H1 (cell line): ENCODE data around the gene ISCA2. TPM values are rescaled to one million over a fixed set of nuclear protein-coding genes. Genes with fewer than 3 reads are reported as not detected.

Experiments
- CTCF ChIA-PET: fragments of 300-600 bp; sonication (Branson Sonifier 250); formaldehyde crosslinking; loops from one replicate; lab custom pipeline; 2021; ENCODE audit not compliant: partially characterized antibody; lab: Charles Lee
- POLR2A ChIA-PET: fragments of 300-600 bp; sonication (Branson Sonifier 250); formaldehyde crosslinking; loops from one replicate; lab custom pipeline; 2021; ENCODE audit warnings: inconsistent platforms; ENCODE audit not compliant: partially characterized antibody; lab: Charles Lee
- DNase-seq, 2 experiments: peaks; one replicate each; pipeline versions ENCODE4 v3.0.0 to v3.0.0-alpha.2; 2010 to 2022; ENCODE audit warnings: low spot score in 2 of 2, low read depth in 1 of 2, mixed read lengths in 1 of 2
- FAIRE-seq: peaks from 2 replicates; lab custom pipeline; 2011; peaks lifted over from hg19 to GRCh38; lab: Jason Lieb, UNC
- H2AFZ ChIP-seq: 2 replicates; pipeline ENCODE4 v1.8.1; 2012; ENCODE audit warnings: low read length, inconsistent platforms
- H2AK5ac ChIP-seq: 2 replicates; pipeline ENCODE4 v1.6.1; 2013; ENCODE audit warnings: low read depth, low read length
- H2BK120ac ChIP-seq: replicated peaks from 2 replicates; pipeline ENCODE3; 2013; ENCODE audit warnings: low read depth, low read length, inconsistent platforms
- H2BK12ac ChIP-seq: 2 replicates; pipeline ENCODE4 v1.6.1; 2013; ENCODE audit warnings: low read depth, low read length
- H2BK15ac ChIP-seq: 2 replicates; pipeline ENCODE4 v1.6.1; 2013; ENCODE audit warnings: low read length
- H2BK20ac ChIP-seq: 2 replicates; pipeline ENCODE4 v1.6.1; 2013; ENCODE audit warnings: low read length
- H2BK5ac ChIP-seq: 2 replicates; pipeline ENCODE4 v1.6.1; 2013; ENCODE audit warnings: low read depth, low read length
- H3K14ac ChIP-seq: 2 replicates; pipeline ENCODE4 v1.6.1; 2013; ENCODE audit warnings: inconsistent platforms; ENCODE audit not compliant: insufficient read length
- H3K18ac ChIP-seq: 2 replicates; pipeline ENCODE4 v1.6.1; 2013; ENCODE audit warnings: low read length; ENCODE audit errors: extremely low read depth
- H3K23ac ChIP-seq: 2 replicates; pipeline ENCODE4 v1.6.1; 2013; ENCODE audit warnings: inconsistent platforms; ENCODE audit not compliant: insufficient read length
- H3K23me2 ChIP-seq: 2 replicates; pipeline ENCODE4 v1.6.1; 2013; ENCODE audit warnings: low read depth, low read length
- H3K27ac ChIP-seq: 2 replicates; pipeline ENCODE4 v1.6.1; 2011; ENCODE audit warnings: low read depth, low read length, inconsistent platforms
- H3K27me3 ChIP-seq, 4 experiments: replicated peaks in 1 of 4; 1 replicate in 1 of 4; 2 replicates in 3 of 4; pipeline versions ENCODE4 v1.6.1 to v1.8.1; 2011 to 2013; ENCODE audit warnings: low read length in 3 of 4, mild to moderate bottlenecking in 3 of 4, inconsistent platforms in 2 of 4, mixed read lengths in 2 of 4, moderate library complexity in 1 of 4; ENCODE audit not compliant: control insufficient read depth in 3 of 4, insufficient read depth in 3 of 4; ENCODE audit errors: extremely low read depth in 1 of 4
- H3K36me3 ChIP-seq, 4 experiments: 2 replicates each; pipeline versions ENCODE4 v1.6.1 to v1.8.1; 2011 to 2013; ENCODE audit warnings: mild to moderate bottlenecking in 4 of 4, low read length in 3 of 4, moderate library complexity in 2 of 4, control low read depth in 1 of 4, inconsistent platforms in 1 of 4; ENCODE audit not compliant: insufficient read depth in 4 of 4, control insufficient read depth in 2 of 4
- H3K4ac ChIP-seq: replicated peaks from 2 replicates; pipeline ENCODE3; 2013; ENCODE audit warnings: low read length, low read depth, mixed read lengths, inconsistent platforms; ENCODE audit not compliant: insufficient read length
- H3K4me1 ChIP-seq, 4 experiments: replicated peaks in 1 of 4; 1 replicate in 1 of 4; 2 replicates in 3 of 4; pipeline versions ENCODE4 v1.6.1 to v1.8.1; 2011 to 2013; ENCODE audit warnings: low read length in 3 of 4, inconsistent platforms in 2 of 4, mixed read lengths in 1 of 4; ENCODE audit not compliant: insufficient read depth in 4 of 4, control insufficient read depth in 3 of 4
- H3K4me2 ChIP-seq, 2 experiments: 2 replicates each; pipeline versions ENCODE4 v1.6.1 to v1.8.1; 2011 to 2013; ENCODE audit warnings: low read depth in 2 of 2, low read length in 2 of 2, control low read depth in 1 of 2, inconsistent platforms in 1 of 2, mild to moderate bottlenecking in 1 of 2; ENCODE audit not compliant: insufficient read depth in 1 of 2
- H3K4me3 ChIP-seq, 4 experiments: fragments of 200-600, 300-600 bp in 1 of 4; sonication (generic), shearing (Covaris generic), sonication (Bioruptor Twin) in 1 of 4; 2 replicates each; pipeline versions ENCODE4 v1.5.1 to v1.8.1; 2011 to 2016; ENCODE audit warnings: low read length in 4 of 4, low read depth in 3 of 4, control low read depth in 2 of 4, inconsistent platforms in 2 of 4, mild to moderate bottlenecking in 2 of 4, mixed read lengths in 1 of 4, moderate library complexity in 1 of 4; ENCODE audit not compliant: insufficient read depth in 2 of 4; ENCODE audit errors: extremely low read depth in 1 of 4
- H3K56ac ChIP-seq: replicated peaks from 2 replicates; pipeline ENCODE3; 2013; ENCODE audit warnings: low read depth, mild to moderate bottlenecking, mixed read lengths, low read length, inconsistent platforms; ENCODE audit not compliant: insufficient read length
- H3K79me1 ChIP-seq: 2 replicates; pipeline ENCODE4 v1.6.1; 2013; ENCODE audit warnings: low read depth, low read length, control low read depth
- H3K79me2 ChIP-seq, 2 experiments: 2 replicates each; pipeline versions ENCODE4 v1.6.1 to v1.8.1; 2012 to 2013; ENCODE audit warnings: low read length in 2 of 2, mild to moderate bottlenecking in 2 of 2, inconsistent platforms in 1 of 2; ENCODE audit not compliant: insufficient read depth in 2 of 2, control insufficient read depth in 1 of 2
- H3K9ac ChIP-seq, 4 experiments: replicated peaks in 1 of 4; 1 replicate in 1 of 4; 2 replicates in 3 of 4; pipeline versions ENCODE4 v1.6.1 to v1.8.1; 2011 to 2013; ENCODE audit warnings: low read depth in 3 of 4, low read length in 3 of 4, control low read depth in 2 of 4, mild to moderate bottlenecking in 2 of 4, moderate library complexity in 2 of 4, inconsistent platforms in 1 of 4; ENCODE audit errors: extremely low read depth in 1 of 4
- H3K9me3 ChIP-seq, 2 experiments: 2 replicates each; pipeline versions ENCODE4 v1.6.1 to v1.8.1; 2012 to 2013; ENCODE audit warnings: mild to moderate bottlenecking in 2 of 2, moderate library complexity in 2 of 2, control low read depth in 1 of 2, inconsistent platforms in 1 of 2, low read depth in 1 of 2, low read length in 1 of 2, mixed read lengths in 1 of 2; ENCODE audit not compliant: insufficient read depth in 2 of 2
- H4K20me1 ChIP-seq, 2 experiments: replicated peaks in 1 of 2; 2 replicates each; pipeline versions ENCODE3 to v1.8.1; 2011 to 2013; ENCODE audit warnings: inconsistent platforms in 2 of 2, low read length in 2 of 2, mild to moderate bottlenecking in 1 of 2; ENCODE audit not compliant: insufficient read depth in 2 of 2, control insufficient read depth in 1 of 2
- H4K5ac ChIP-seq: 2 replicates; pipeline ENCODE4 v1.6.1; 2013; ENCODE audit warnings: low read length, low read depth, mixed read lengths, inconsistent platforms; ENCODE audit not compliant: insufficient read length
- H4K8ac ChIP-seq: 2 replicates; pipeline ENCODE4 v1.8.0; 2013; ENCODE audit warnings: mild to moderate bottlenecking, moderate library complexity, low read length, inconsistent platforms; ENCODE audit not compliant: insufficient read depth; ENCODE audit errors: extremely low read depth
- H4K91ac ChIP-seq: replicated peaks from 2 replicates; pipeline ENCODE3; 2013; ENCODE audit warnings: low read length, mixed read lengths, inconsistent platforms; ENCODE audit not compliant: insufficient read length
- CHD1 ChIP-seq: IDR thresholded peaks from 2 replicates; pipeline ENCODE4 v1.6.1; 2012; ENCODE audit warnings: low read depth, low read length, improper control_type of control experiment
- NANOG ChIP-seq: IDR thresholded peaks from 2 replicates; pipeline ENCODE4 v1.6.1; 2011; ENCODE audit warnings: low read length, low read depth, mild to moderate bottlenecking, inconsistent platforms; ENCODE audit not compliant: insufficient read depth, poor library complexity, severe bottlenecking
- NRF1 ChIP-seq: IDR thresholded peaks from 2 replicates; pipeline ENCODE4 v1.6.1; 2011; ENCODE audit warnings: mild to moderate bottlenecking, low read depth, low read length, improper control_type of control experiment
- RNF2 ChIP-seq: fragments of 200-900, 300-1000 bp; sonication (generic); IDR thresholded peaks from 2 replicates; pipeline ENCODE4 v1.7.1; 2016; ENCODE audit warnings: borderline replicate concordance, low read depth, mild to moderate bottlenecking, antibody characterized with exemption, low read length; ENCODE audit not compliant: poor library complexity, severe bottlenecking; ENCODE audit errors: missing control alignments
- WGBS, 2 experiments: shearing (Covaris generic) in 1 of 2; methylation state at CpG; one replicate each; pipeline versions ENCODE4 v1.1.6 to v1.1.7; 2013 to 2015; ENCODE audit warnings: low lambda C conversion rate in 2 of 2, mixed read lengths in 2 of 2, inconsistent platforms in 1 of 2, low coverage in 1 of 2, missing lambda C conversion rate in 1 of 2; ENCODE audit not compliant: insufficient replicate concordance in 2 of 2, insufficient coverage in 1 of 2, insufficient read length in 1 of 2; ENCODE audit errors: extremely low coverage in 1 of 2, missing lambda C conversion rate in 1 of 2; 5-methylcytosine and 5-hydroxymethylcytosine counted together
- polyA plus RNA-seq, 7 experiments: library from polyadenylated mRNA; depleted of rRNA in 3 of 7; stranded (reverse) in 5 of 7; unstranded in 2 of 7; fragments of >200 nt in 5 of 7; fragments of 200-250 nt in 2 of 7; gene quantifications; 1 replicate in 5 of 7; 2 replicates in 1 of 7; 4 replicates in 1 of 7; pipeline versions ENCODE4 v1.2.1 to v1.2.3, GENCODE V29; 2011 to 2013; ENCODE audit warnings: missing spikeins in 2 of 7, mixed read lengths in 2 of 7
- total RNA-seq: library from RNA; stranded (reverse); fragmentation: NEBNext Ultra II Directional; extraction: Animal tissue kit (Norgen Biotek cat#: 25700); gene quantifications from 2 replicates; pipeline ENCODE4 v1.2.1, GENCODE V29; 2021

ISCA2 gene
- total and polyA plus RNA-seq, 2 of the 8 experiments (the other 6 are each of a cell fraction or from before 2014, with no cell fraction given): 43.5 to 78.6 TPM

- Histone ChIP-seq H3K9ac (no peak overlapping the region; a peak in 1 of 7 replicates), H2BK5ac (no peak overlapping the region), H3K23me2 (no peaks in the 10 kb centered on the region; the same call in 1 of the 2 replicates), H3K18ac (no peak overlapping the region), H3K4me3 (no peak overlapping the region), H4K8ac (no peak overlapping the region), H4K91ac (no peak overlapping the region), H3K9me3 (no peaks in the 10 kb centered on the region), H3K4ac (no peak overlapping the region), H2BK12ac (no peak overlapping the region), H2AFZ (no peak overlapping the region), H3K79me1 (no peaks in the 10 kb centered on the region), H2BK15ac (no peak overlapping the region), H3K36me3 (peaks cover 0 to 49% (median 15%) of the 10 kb centered on the region in 4 experiments; a peak in 7 of 8 replicates), H2BK20ac (no peak overlapping the region), H3K23ac (no peak overlapping the region), H2BK120ac (no peak overlapping the region), H3K4me2 (no peak overlapping the region), H2AK5ac (no peak overlapping the region), H4K20me1 (no peaks in the 10 kb centered on the region), H3K56ac (no peak overlapping the region), H3K79me2 (no peaks in the 10 kb centered on the region), H3K14ac (no peak overlapping the region), H4K5ac (no peak overlapping the region), H3K27ac (peak overlapping the region; percentile 8; the same call in 1 of the 2 replicates), H3K27me3 (no peaks in the 10 kb centered on the region), H3K4me1 (peaks cover 0 to 3% (median 0%) of the 10 kb centered on the region in 4 experiments; a peak in 2 of 7 replicates)
- ChIA-PET POLR2A (interaction anchor here (1.4 to 3.0 kb wide), 7 partner anchors 11 to 174 kb away, joined by 3 to 10 read pairs (median 3); partner anchors contain the start of gene VRTN), CTCF (interaction anchor here (0.7 to 12.6 kb wide), 12 partner anchors 13 to 243 kb away, joined by 3 to 181 read pairs (median 22); partner anchors contain the start of genes ABCD4 and VRTN)
- 96% methylated on average over 4 of the region's 4 CpGs; no CpG with 5 or more reads in 1 of the 2 experiments for WGBS, 2 experiments
- no peak for DNase-seq
- FAIRE-seq: no peak
- no peak for TF ChIP-seq NRF1
- no peak for TF ChIP-seq NANOG
- TF ChIP-seq CHD1: no peak
- TF ChIP-seq RNF2: no peak
Measured at GRCh38 chr14:74476107-74476506, 17.5 kb upstream of the ISCA2 start.
